SK-N-SH (cell line): ENCODE results near the gene ZNF8. TPM values are rescaled to one million over a fixed set of nuclear protein-coding genes. Genes with fewer than 3 reads are reported as not detected.

ENCODE experiments used
- CTCF ChIA-PET: fragments of 300-600, 350-600 bp; formaldehyde crosslinking; extraction: SDS; loops from one replicate; lab custom pipeline; 2021; lab: Yijun Ruan, JAX
- POLR2A ChIA-PET: fragments of 350-600 bp; sonication (Branson Sonifier 250); formaldehyde crosslinking; extraction: SDS; loops from one replicate; lab custom pipeline; 2020; ENCODE audit warnings: antibody characterized with exemption, inconsistent platforms; lab: Yijun Ruan, JAX
- DNase-seq: peaks from one replicate; pipeline ENCODE4 v3.0.0; 2012
- H2AFZ ChIP-seq: fragments of 200-600 bp; sonication (generic); 2 replicates; pipeline ENCODE4 v1.8.1; 2016; ENCODE audit warnings: antibody characterized with exemption, mild to moderate bottlenecking, low read depth
- H3F3A ChIP-seq: fragments of 200-600 bp; sonication (generic); replicated peaks from 2 replicates; pipeline ENCODE3; 2016; ENCODE audit warnings: antibody characterized with exemption, mild to moderate bottlenecking; ENCODE audit not compliant: insufficient read depth
- H3K27ac ChIP-seq, 2 experiments: fragments of 200-500 bp in 1 of 2; fragments of 200-600 bp in 1 of 2; sonication (Bioruptor generic) in 1 of 2; sonication (generic), shearing (Covaris generic) in 1 of 2; 2 replicates each; pipeline versions ENCODE4 v1.5.1 to v1.6.1; 2014 to 2016; ENCODE audit warnings: low read depth in 2 of 2, inconsistent platforms in 1 of 2, low read length in 1 of 2, mild to moderate bottlenecking in 1 of 2, mixed read lengths in 1 of 2
- H3K27me3 ChIP-seq: fragments of 200-600 bp; sonication (generic), shearing (Covaris generic); 2 replicates; pipeline ENCODE4 v1.6.1; 2016; ENCODE audit warnings: mixed run types; ENCODE audit not compliant: insufficient read depth
- H3K36me3 ChIP-seq, 2 experiments: fragments of 200-500 bp in 1 of 2; fragments of 200-600 bp in 1 of 2; sonication (Bioruptor generic) in 1 of 2; sonication (generic) in 1 of 2; replicated peaks in 1 of 2; 2 replicates each; pipeline versions ENCODE3 to v1.5.1; 2014 to 2016; ENCODE audit warnings: low read length in 1 of 2, mild to moderate bottlenecking in 1 of 2; ENCODE audit not compliant: insufficient read depth in 2 of 2, control insufficient read depth in 1 of 2
- H3K4me1 ChIP-seq, 2 experiments: fragments of 200-500 bp in 1 of 2; fragments of 200-600 bp in 1 of 2; sonication (Bioruptor generic) in 1 of 2; sonication (generic), shearing (Covaris generic) in 1 of 2; 2 replicates each; pipeline versions ENCODE4 v1.5.1 to v1.6.1; 2014 to 2016; ENCODE audit warnings: low read depth in 1 of 2, low read length in 1 of 2, mixed run types in 1 of 2; ENCODE audit not compliant: insufficient read depth in 2 of 2, control insufficient read depth in 1 of 2
- H3K4me2 ChIP-seq: fragments of 200-600 bp; sonication (generic), shearing (Covaris generic); 2 replicates; pipeline ENCODE4 v1.6.1; 2017; ENCODE audit warnings: mixed run types
- H3K4me3 ChIP-seq, 2 experiments: fragments of 200-500 bp in 1 of 2; fragments of 200-600 bp in 1 of 2; sonication (Bioruptor generic) in 1 of 2; sonication (generic), shearing (Covaris generic) in 1 of 2; 2 replicates each; pipeline versions ENCODE4 v1.5.1 to v1.8.1; 2014 to 2016; ENCODE audit warnings: low read depth in 2 of 2, inconsistent platforms in 1 of 2, low read length in 1 of 2, mild to moderate bottlenecking in 1 of 2, mixed read lengths in 1 of 2, moderate library complexity in 1 of 2
- H3K79me2 ChIP-seq: fragments of 200-600 bp; sonication (generic); 2 replicates; pipeline ENCODE4 v1.8.1; 2017; ENCODE audit warnings: mild to moderate bottlenecking; ENCODE audit not compliant: insufficient read depth
- H3K9ac ChIP-seq: fragments of 200-600 bp; sonication (generic); 2 replicates; pipeline ENCODE4 v1.6.1; 2017; ENCODE audit warnings: mixed run types
- H3K9me2 ChIP-seq: fragments of 200-600 bp; sonication (generic); 2 replicates; pipeline ENCODE4 v1.6.1; 2017; ENCODE audit warnings: mixed run types
- H3K9me3 ChIP-seq: fragments of 200-600 bp; sonication (generic); 2 replicates; pipeline ENCODE4 v1.6.1; 2017; ENCODE audit warnings: mixed run types, mild to moderate bottlenecking, moderate library complexity
- H4K20me1 ChIP-seq: fragments of 200-600 bp; sonication (generic); 2 replicates; pipeline ENCODE4 v1.6.1; 2017; ENCODE audit warnings: mild to moderate bottlenecking, mixed run types; ENCODE audit not compliant: insufficient read depth
- ELF1 ChIP-seq: IDR thresholded peaks from 2 replicates; pipeline ENCODE4 v1.4.0; 2012
- FOSL2 ChIP-seq: IDR thresholded peaks from 2 replicates; pipeline ENCODE4 v1.4.0; 2012; ENCODE audit warnings: low read depth, mild to moderate bottlenecking, moderate library complexity, borderline replicate concordance
- FOXM1 ChIP-seq: IDR thresholded peaks from 2 replicates; pipeline ENCODE4 v1.4.0; 2012; ENCODE audit warnings: low read depth, mild to moderate bottlenecking
- GATA2 ChIP-seq: sonication (generic); formaldehyde crosslinking; IDR thresholded peaks from 2 replicates; pipeline ENCODE4 v1.5.0; 2020; ENCODE audit warnings: mild to moderate bottlenecking, missing genetic modification reagents
- MEF2A ChIP-seq: IDR thresholded peaks from 2 replicates; pipeline ENCODE4 v1.4.0; 2012; ENCODE audit warnings: low read depth, borderline replicate concordance
- MXI1 ChIP-seq: IDR thresholded peaks from 2 replicates; pipeline ENCODE4 v1.6.1; 2012; ENCODE audit warnings: mild to moderate bottlenecking, low read depth, low read length, improper control_type of control experiment
- NFIC ChIP-seq: IDR thresholded peaks from 2 replicates; pipeline ENCODE4 v1.4.0; 2012; ENCODE audit warnings: borderline replicate concordance
- NRF1 ChIP-seq: IDR thresholded peaks from 2 replicates; pipeline ENCODE4 v1.6.1; 2012; ENCODE audit warnings: low read depth, mild to moderate bottlenecking, low read length
- POLR2AphosphoS5 ChIP-seq: IDR thresholded peaks from 2 replicates; pipeline ENCODE4 v1.6.1; 2012; ENCODE audit warnings: low read depth, low read length
- RCOR1 ChIP-seq: fragments of 150-350 bp; IDR thresholded peaks from 2 replicates; pipeline ENCODE4 v1.6.1; 2017; ENCODE audit warnings: antibody characterized with exemption, low read length
- RFX5 ChIP-seq: IDR thresholded peaks from 2 replicates; pipeline ENCODE4 v1.6.1; 2012; ENCODE audit warnings: mild to moderate bottlenecking, improper control_type of control experiment, low read length
- RXRA ChIP-seq: IDR thresholded peaks from 2 replicates; pipeline ENCODE4 v1.4.0; 2012; ENCODE audit warnings: low read depth, mild to moderate bottlenecking, borderline replicate concordance
- YY1 ChIP-seq: IDR thresholded peaks from 2 replicates; pipeline ENCODE4 v1.4.0; 2012; ENCODE audit warnings: low read depth, mild to moderate bottlenecking
- WGBS: methylation state at CpG from one replicate; pipeline ENCODE4 v1.1.6; 2017; ENCODE audit warnings: low lambda C conversion rate; 5-methylcytosine and 5-hydroxymethylcytosine counted together
- polyA plus RNA-seq, 3 experiments: library from polyadenylated mRNA; depleted of rRNA; stranded (reverse); fragments of >200 nt; gene quantifications; 2 replicates each; pipeline ENCODE4 v1.2.3, GENCODE V29; 2012
- TF ChIP-seq, protein P1 (sequence below): IDR thresholded peaks from 2 replicates; pipeline ENCODE4 v1.4.0; 2012; ENCODE audit warnings: low read depth, borderline replicate concordance
- TF ChIP-seq, protein P2 (sequence below): fragments of 150-350 bp; IDR thresholded peaks from 2 replicates; pipeline ENCODE4 v1.6.1; 2016; ENCODE audit warnings: mild to moderate bottlenecking, low read depth, low read length
- TF ChIP-seq, protein P3 (sequence below): IDR thresholded peaks from 2 replicates; pipeline ENCODE4 v1.4.0; 2012; ENCODE audit warnings: low read depth, borderline replicate concordance
- TF ChIP-seq, protein P4 (sequence below): fragments of 200-600 bp; sonication (generic); IDR thresholded peaks from 2 replicates; pipeline ENCODE4 v1.6.1; 2017; ENCODE audit warnings: antibody characterized with exemption, mild to moderate bottlenecking, moderate library complexity
- TF ChIP-seq, protein P5 (sequence below): IDR thresholded peaks from 2 replicates; pipeline ENCODE4; 2012
- TF ChIP-seq, protein P6 (sequence below): IDR thresholded peaks from 2 replicates; pipeline ENCODE4 v1.6.1; 2012; ENCODE audit warnings: mild to moderate bottlenecking, low read depth, low read length, moderate library complexity

Gene ZNF8
- polyA plus RNA-seq, 1 of the 3 experiments (the other 2 are of a cell fraction): 1.4 TPM

DNA sequence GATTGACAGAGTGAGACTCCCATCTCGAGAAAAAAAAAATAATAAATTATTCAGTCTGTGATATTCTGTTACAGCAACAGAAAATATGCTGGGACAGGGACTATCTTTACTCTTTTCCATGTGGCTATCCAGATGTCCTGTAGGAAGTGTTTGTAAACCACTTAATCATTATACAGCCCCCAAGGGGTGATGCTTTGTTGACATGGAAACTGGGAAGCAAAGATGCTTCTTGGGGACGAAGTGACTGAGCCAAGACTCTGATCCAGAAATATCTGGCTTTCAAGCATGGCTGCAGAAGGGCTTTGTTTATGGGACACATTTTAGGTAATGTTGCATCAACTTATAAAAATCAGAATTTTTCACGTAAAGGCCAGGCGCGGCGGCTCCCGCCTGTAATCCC lies 5.4 kb downstream of the ZNF8 start:
- no peak overlapping the region for H3K4me3 ChIP-seq
- H3K27ac ChIP-seq: no peak overlapping the region
- POLR2A ChIA-PET: no interaction called here
- no peak overlapping the region for H2AFZ ChIP-seq
- no peaks in the 10 kb centered on the region for H3K9me3 ChIP-seq
- H3K9me2 ChIP-seq: no peaks in the 10 kb centered on the region
- H3K4me2 ChIP-seq: no peak overlapping the region
- H3K9ac ChIP-seq: no peak overlapping the region
- peaks cover 58% of the 10 kb centered on the region for H3K79me2 ChIP-seq
- TF ChIP-seq, protein P1, sequence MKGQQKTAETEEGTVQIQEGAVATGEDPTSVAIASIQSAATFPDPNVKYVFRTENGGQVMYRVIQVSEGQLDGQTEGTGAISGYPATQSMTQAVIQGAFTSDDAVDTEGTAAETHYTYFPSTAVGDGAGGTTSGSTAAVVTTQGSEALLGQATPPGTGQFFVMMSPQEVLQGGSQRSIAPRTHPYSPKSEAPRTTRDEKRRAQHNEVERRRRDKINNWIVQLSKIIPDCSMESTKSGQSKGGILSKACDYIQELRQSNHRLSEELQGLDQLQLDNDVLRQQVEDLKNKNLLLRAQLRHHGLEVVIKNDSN: no peak
- TF ChIP-seq MEF2A: no peak
- no peak for TF ChIP-seq NRF1
- no peak for TF ChIP-seq YY1
- TF ChIP-seq, protein P2, sequence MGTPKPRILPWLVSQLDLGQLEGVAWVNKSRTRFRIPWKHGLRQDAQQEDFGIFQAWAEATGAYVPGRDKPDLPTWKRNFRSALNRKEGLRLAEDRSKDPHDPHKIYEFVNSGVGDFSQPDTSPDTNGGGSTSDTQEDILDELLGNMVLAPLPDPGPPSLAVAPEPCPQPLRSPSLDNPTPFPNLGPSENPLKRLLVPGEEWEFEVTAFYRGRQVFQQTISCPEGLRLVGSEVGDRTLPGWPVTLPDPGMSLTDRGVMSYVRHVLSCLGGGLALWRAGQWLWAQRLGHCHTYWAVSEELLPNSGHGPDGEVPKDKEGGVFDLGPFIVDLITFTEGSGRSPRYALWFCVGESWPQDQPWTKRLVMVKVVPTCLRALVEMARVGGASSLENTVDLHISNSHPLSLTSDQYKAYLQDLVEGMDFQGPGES: no peak
- TF ChIP-seq NFIC: no peak
- no peak for TF ChIP-seq POLR2AphosphoS5
- TF ChIP-seq MXI1: no peak
- TF ChIP-seq, protein P3, sequence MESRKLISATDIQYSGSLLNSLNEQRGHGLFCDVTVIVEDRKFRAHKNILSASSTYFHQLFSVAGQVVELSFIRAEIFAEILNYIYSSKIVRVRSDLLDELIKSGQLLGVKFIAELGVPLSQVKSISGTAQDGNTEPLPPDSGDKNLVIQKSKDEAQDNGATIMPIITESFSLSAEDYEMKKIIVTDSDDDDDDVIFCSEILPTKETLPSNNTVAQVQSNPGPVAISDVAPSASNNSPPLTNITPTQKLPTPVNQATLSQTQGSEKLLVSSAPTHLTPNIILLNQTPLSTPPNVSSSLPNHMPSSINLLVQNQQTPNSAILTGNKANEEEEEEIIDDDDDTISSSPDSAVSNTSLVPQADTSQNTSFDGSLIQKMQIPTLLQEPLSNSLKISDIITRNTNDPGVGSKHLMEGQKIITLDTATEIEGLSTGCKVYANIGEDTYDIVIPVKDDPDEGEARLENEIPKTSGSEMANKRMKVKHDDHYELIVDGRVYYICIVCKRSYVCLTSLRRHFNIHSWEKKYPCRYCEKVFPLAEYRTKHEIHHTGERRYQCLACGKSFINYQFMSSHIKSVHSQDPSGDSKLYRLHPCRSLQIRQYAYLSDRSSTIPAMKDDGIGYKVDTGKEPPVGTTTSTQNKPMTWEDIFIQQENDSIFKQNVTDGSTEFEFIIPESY: no peak
- TF ChIP-seq, protein P4, sequence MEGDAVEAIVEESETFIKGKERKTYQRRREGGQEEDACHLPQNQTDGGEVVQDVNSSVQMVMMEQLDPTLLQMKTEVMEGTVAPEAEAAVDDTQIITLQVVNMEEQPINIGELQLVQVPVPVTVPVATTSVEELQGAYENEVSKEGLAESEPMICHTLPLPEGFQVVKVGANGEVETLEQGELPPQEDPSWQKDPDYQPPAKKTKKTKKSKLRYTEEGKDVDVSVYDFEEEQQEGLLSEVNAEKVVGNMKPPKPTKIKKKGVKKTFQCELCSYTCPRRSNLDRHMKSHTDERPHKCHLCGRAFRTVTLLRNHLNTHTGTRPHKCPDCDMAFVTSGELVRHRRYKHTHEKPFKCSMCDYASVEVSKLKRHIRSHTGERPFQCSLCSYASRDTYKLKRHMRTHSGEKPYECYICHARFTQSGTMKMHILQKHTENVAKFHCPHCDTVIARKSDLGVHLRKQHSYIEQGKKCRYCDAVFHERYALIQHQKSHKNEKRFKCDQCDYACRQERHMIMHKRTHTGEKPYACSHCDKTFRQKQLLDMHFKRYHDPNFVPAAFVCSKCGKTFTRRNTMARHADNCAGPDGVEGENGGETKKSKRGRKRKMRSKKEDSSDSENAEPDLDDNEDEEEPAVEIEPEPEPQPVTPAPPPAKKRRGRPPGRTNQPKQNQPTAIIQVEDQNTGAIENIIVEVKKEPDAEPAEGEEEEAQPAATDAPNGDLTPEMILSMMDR: no peak
- no peak for TF ChIP-seq FOXM1
- TF ChIP-seq, protein P5, sequence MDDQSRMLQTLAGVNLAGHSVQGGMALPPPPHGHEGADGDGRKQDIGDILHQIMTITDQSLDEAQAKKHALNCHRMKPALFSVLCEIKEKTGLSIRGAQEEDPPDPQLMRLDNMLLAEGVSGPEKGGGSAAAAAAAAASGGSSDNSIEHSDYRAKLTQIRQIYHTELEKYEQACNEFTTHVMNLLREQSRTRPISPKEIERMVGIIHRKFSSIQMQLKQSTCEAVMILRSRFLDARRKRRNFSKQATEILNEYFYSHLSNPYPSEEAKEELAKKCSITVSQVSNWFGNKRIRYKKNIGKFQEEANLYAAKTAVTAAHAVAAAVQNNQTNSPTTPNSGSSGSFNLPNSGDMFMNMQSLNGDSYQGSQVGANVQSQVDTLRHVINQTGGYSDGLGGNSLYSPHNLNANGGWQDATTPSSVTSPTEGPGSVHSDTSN: no peak
- TF ChIP-seq GATA2: no peak
- no peak for TF ChIP-seq RXRA
- no peak for TF ChIP-seq RCOR1
- TF ChIP-seq, protein P6, sequence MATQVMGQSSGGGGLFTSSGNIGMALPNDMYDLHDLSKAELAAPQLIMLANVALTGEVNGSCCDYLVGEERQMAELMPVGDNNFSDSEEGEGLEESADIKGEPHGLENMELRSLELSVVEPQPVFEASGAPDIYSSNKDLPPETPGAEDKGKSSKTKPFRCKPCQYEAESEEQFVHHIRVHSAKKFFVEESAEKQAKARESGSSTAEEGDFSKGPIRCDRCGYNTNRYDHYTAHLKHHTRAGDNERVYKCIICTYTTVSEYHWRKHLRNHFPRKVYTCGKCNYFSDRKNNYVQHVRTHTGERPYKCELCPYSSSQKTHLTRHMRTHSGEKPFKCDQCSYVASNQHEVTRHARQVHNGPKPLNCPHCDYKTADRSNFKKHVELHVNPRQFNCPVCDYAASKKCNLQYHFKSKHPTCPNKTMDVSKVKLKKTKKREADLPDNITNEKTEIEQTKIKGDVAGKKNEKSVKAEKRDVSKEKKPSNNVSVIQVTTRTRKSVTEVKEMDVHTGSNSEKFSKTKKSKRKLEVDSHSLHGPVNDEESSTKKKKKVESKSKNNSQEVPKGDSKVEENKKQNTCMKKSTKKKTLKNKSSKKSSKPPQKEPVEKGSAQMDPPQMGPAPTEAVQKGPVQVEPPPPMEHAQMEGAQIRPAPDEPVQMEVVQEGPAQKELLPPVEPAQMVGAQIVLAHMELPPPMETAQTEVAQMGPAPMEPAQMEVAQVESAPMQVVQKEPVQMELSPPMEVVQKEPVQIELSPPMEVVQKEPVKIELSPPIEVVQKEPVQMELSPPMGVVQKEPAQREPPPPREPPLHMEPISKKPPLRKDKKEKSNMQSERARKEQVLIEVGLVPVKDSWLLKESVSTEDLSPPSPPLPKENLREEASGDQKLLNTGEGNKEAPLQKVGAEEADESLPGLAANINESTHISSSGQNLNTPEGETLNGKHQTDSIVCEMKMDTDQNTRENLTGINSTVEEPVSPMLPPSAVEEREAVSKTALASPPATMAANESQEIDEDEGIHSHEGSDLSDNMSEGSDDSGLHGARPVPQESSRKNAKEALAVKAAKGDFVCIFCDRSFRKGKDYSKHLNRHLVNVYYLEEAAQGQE: no peak
- no peak for TF ChIP-seq ELF1
- TF ChIP-seq FOSL2: no peak
- TF ChIP-seq RFX5: no peak
- H3K27me3 ChIP-seq: no peaks in the 10 kb centered on the region
- H3K4me1 ChIP-seq: peaks cover 5 to 7% of the 10 kb centered on the region in 2 experiments; a peak in 1 of 4 replicates
- H4K20me1 ChIP-seq: no peaks in the 10 kb centered on the region
- DNase-seq: no peak
- CTCF ChIA-PET: no interaction called here
- H3K36me3 ChIP-seq: peaks cover 33 to 67% of the 10 kb centered on the region in 2 experiments
- peaks cover 4% of the 10 kb centered on the region for H3F3A ChIP-seq
- WGBS: 88% methylated on average over 7 of the region's 7 CpGs
